Suprapubic skin (tissue), 4 donors: Measurements from ENCODE around the gene PCIF1. TPM values are rescaled to one million over a fixed set of nuclear protein-coding genes. Genes with fewer than 3 reads are reported as not detected.

Source experiments
- DNase-seq, 2 donors: peaks; one replicate each; pipeline ENCODE4 v3.0.0-alpha.2; 2019; ENCODE audit warnings: low spot score in 2 of 2
- H3K27ac ChIP-seq: fragments of 200-600 bp; sonication (generic); one replicate; pipeline ENCODE4 v1.5.1; 2019
- H3K27me3 ChIP-seq: fragments of 200-600 bp; sonication (generic); one replicate; pipeline ENCODE4 v1.5.1; 2019
- H3K36me3 ChIP-seq: fragments of 200-600 bp; sonication (generic); one replicate; pipeline ENCODE4 v1.5.1; 2019
- H3K4me1 ChIP-seq: fragments of 200-600 bp; sonication (generic); one replicate; pipeline ENCODE4 v1.5.1; 2019
- H3K4me3 ChIP-seq: fragments of 200-600 bp; sonication (generic); one replicate; pipeline ENCODE4 v1.5.1; 2019; ENCODE audit warnings: mild to moderate bottlenecking
- H3K9me3 ChIP-seq: fragments of 200-600 bp; sonication (generic); one replicate; pipeline ENCODE4 v1.5.1; 2019
- CTCF ChIP-seq, 2 donors: fragments of 200-600 bp in 1 of 2; fragments of 450-650 bp in 1 of 2; sonication (generic) in 1 of 2; IDR thresholded peaks; one replicate each; pipeline ENCODE4 v1.5.1; 2016 to 2019; ENCODE audit warnings: antibody characterized with exemption in 2 of 2, mild to moderate bottlenecking in 1 of 2, moderate library complexity in 1 of 2
- EP300 ChIP-seq: sonication (generic); formaldehyde crosslinking; IDR thresholded peaks from one replicate; pipeline ENCODE4 v1.6.1; 2017; ENCODE audit warnings: antibody characterized with exemption
- POLR2A ChIP-seq, 2 donors: fragments of 450-650 bp; IDR thresholded peaks; one replicate each; pipeline ENCODE4 v1.6.1; 2017; ENCODE audit warnings: antibody characterized with exemption in 2 of 2, mild to moderate bottlenecking in 2 of 2, moderate library complexity in 2 of 2
- POLR2AphosphoS5 ChIP-seq, 3 donors: sonication (generic); formaldehyde crosslinking; IDR thresholded peaks; one replicate each; pipeline ENCODE4 v1.6.1; 2017; ENCODE audit warnings: antibody characterized with exemption in 3 of 3
- WGBS: methylation state at CpG from one replicate; pipeline ENCODE4 v1.1.5; 2018; 5-methylcytosine and 5-hydroxymethylcytosine counted together
- total RNA-seq, 4 donors: library from RNA; depleted of rRNA; stranded (reverse); fragments of >200 nt; gene quantifications; one replicate each; pipeline ENCODE4 v1.1.0, GENCODE V29; 2016

The PCIF1 gene
- total RNA-seq, 4 donors from 2014 or later: 37.2 to 70.3 (median 42.4) TPM

- Histone ChIP-seq H3K27ac (no peak overlapping the region), H3K36me3 (peaks cover 54% of the 10 kb centered on the region), H3K9me3 (no peaks in the 10 kb centered on the region), H3K27me3 (no peaks in the 10 kb centered on the region), H3K4me1 (peaks cover 27% of the 10 kb centered on the region), H3K4me3 (no peak overlapping the region)
- 92% methylated on average over 17 of the region's 17 CpGs for WGBS
- DNase-seq: no peak
- TF ChIP-seq EP300 (no peak), POLR2A (IDR thresholded peaks at IDR 0.05) (no peak), CTCF (IDR thresholded peaks at IDR 0.05) (no peak), POLR2AphosphoS5 (IDR thresholded peaks at IDR 0.05) (no peak)
These were observed 27.1 kb upstream of the PCIF1 start for GRCh38 chr20:45907219-45907948.

GRCh38 chr20:45908084-45908483 is 26.4 kb upstream of the PCIF1 start:
- DNase-seq: no peak
- TF ChIP-seq CTCF (IDR thresholded peaks at IDR 0.05) (no peak), EP300 (no peak), POLR2AphosphoS5 (IDR thresholded peaks at IDR 0.05) (no peak), POLR2A (IDR thresholded peaks at IDR 0.05) (no peak)
- Histone ChIP-seq H3K36me3 (peaks cover 49% of the 10 kb centered on the region), H3K4me1 (peaks cover 31% of the 10 kb centered on the region), H3K27ac (no peak overlapping the region), H3K9me3 (no peaks in the 10 kb centered on the region), H3K4me3 (no peak overlapping the region), H3K27me3 (no peaks in the 10 kb centered on the region)
- WGBS: 100% methylated on average over 2 of the region's 2 CpGs

- Histone ChIP-seq H3K4me3 (no peak overlapping the region), H3K9me3 (no peaks in the 10 kb centered on the region), H3K36me3 (peaks cover 41% of the 10 kb centered on the region), H3K4me1 (peaks cover 31% of the 10 kb centered on the region), H3K27me3 (no peaks in the 10 kb centered on the region), H3K27ac (no peak overlapping the region)
- WGBS: 92% methylated on average over 12 of the region's 12 CpGs
- TF ChIP-seq POLR2AphosphoS5 (IDR thresholded peaks at IDR 0.05): no peak
- TF ChIP-seq POLR2A (IDR thresholded peaks at IDR 0.05): no peak
- no peak for TF ChIP-seq CTCF (IDR thresholded peaks at IDR 0.05)
- TF ChIP-seq EP300: no peak
- DNase-seq: no peak
These were observed 25.1 kb upstream of the PCIF1 start for GRCh38 chr20:45909336-45909808.

GRCh38 chr20:45909817-45910669 is 24.4 kb upstream of the PCIF1 start:
- Histone ChIP-seq H3K36me3 (peaks cover 35% of the 10 kb centered on the region), H3K4me3 (peak overlapping the region; percentile 56), H3K4me1 (peaks cover 31% of the 10 kb centered on the region), H3K27ac (no peak overlapping the region), H3K27me3 (no peaks in the 10 kb centered on the region), H3K9me3 (no peaks in the 10 kb centered on the region)
- TF ChIP-seq POLR2AphosphoS5 (IDR thresholded peaks at IDR 0.05): no peak
- no peak for TF ChIP-seq POLR2A (IDR thresholded peaks at IDR 0.05)
- TF ChIP-seq EP300: no peak
- no peak for TF ChIP-seq CTCF (IDR thresholded peaks at IDR 0.05)
- 82% methylated on average over 21 of the region's 22 CpGs for WGBS
- no peak for DNase-seq
